Ishikawa (cell line): Measurements from ENCODE around the gene AP3B2.

ENCODE experiments used
- CEBPB ChIP-seq: IDR thresholded peaks from 2 replicates; pipeline ENCODE4 v1.6.1; 2012
- CREB1 ChIP-seq: IDR thresholded peaks from 2 replicates; pipeline ENCODE4 v1.6.1; 2012; ENCODE audit warnings: low read depth
- EGR1 ChIP-seq: IDR thresholded peaks from 2 replicates; pipeline ENCODE4 v1.6.1; 2012
- EP300 ChIP-seq: IDR thresholded peaks from 2 replicates; pipeline ENCODE4 v1.6.1; 2012; ENCODE audit warnings: borderline replicate concordance
- FOXM1 ChIP-seq: IDR thresholded peaks from 2 replicates; pipeline ENCODE4 v1.6.1; 2012; ENCODE audit warnings: low read depth, borderline replicate concordance
- MAX ChIP-seq: IDR thresholded peaks from 2 replicates; pipeline ENCODE4 v1.6.1; 2012
- NFIC ChIP-seq: IDR thresholded peaks from 2 replicates; pipeline ENCODE4 v1.6.1; 2012
- RAD21 ChIP-seq: IDR thresholded peaks from 2 replicates; pipeline ENCODE4 v1.6.1; 2012; ENCODE audit warnings: low read depth
- REST ChIP-seq: IDR thresholded peaks from 2 replicates; pipeline ENCODE4 v1.6.1; 2012; ENCODE audit warnings: low read depth, mild to moderate bottlenecking
- TAF1 ChIP-seq: IDR thresholded peaks from 2 replicates; pipeline ENCODE4 v1.6.1; 2012; ENCODE audit warnings: low read depth, mild to moderate bottlenecking
- TCF12 ChIP-seq: IDR thresholded peaks from 2 replicates; pipeline ENCODE4 v1.6.1; 2012; ENCODE audit warnings: low read depth
- TEAD4 ChIP-seq: IDR thresholded peaks from 2 replicates; pipeline ENCODE4 v1.6.1; 2012
- USF1 ChIP-seq: IDR thresholded peaks from 2 replicates; pipeline ENCODE4 v1.6.1; 2012
- YY1 ChIP-seq: IDR thresholded peaks from 2 replicates; pipeline ENCODE4 v1.6.1; 2012; ENCODE audit warnings: low read depth
- ZBTB7A ChIP-seq: IDR thresholded peaks from 2 replicates; pipeline ENCODE4 v1.6.1; 2012; ENCODE audit warnings: low read depth

AP3B2 gene

GRCh38 chr15:82674873-82675272 is 34.8 kb downstream of the AP3B2 start:
- TF ChIP-seq ZBTB7A = no peak
- TF ChIP-seq MAX = no peak
- TF ChIP-seq YY1 = no peak
- no peak for TF ChIP-seq TEAD4
- TF ChIP-seq NFIC = no peak
- TF ChIP-seq EP300 = no peak
- TF ChIP-seq EGR1 = no peak
- TF ChIP-seq TAF1 = no peak
- TF ChIP-seq REST = no peak

GRCh38 chr15:82670699-82671098 is 39.0 kb downstream of the AP3B2 start:
- TF ChIP-seq NFIC (no peak), EGR1 (no peak), CEBPB (no peak), CREB1 (no peak), YY1 (no peak), RAD21 (no peak), MAX (no peak), FOXM1 (no peak), ZBTB7A (no peak), TAF1 (no peak), REST (no peak), TEAD4 (no peak), TCF12 (no peak)

- no peak for TF ChIP-seq ZBTB7A
- TF ChIP-seq NFIC = no peak
- TF ChIP-seq CEBPB = no peak
- TF ChIP-seq TCF12 = no peak
- TF ChIP-seq FOXM1 = no peak
- TF ChIP-seq YY1 = no peak
- no peak for TF ChIP-seq TAF1
- TF ChIP-seq EGR1 = no peak
- no peak for TF ChIP-seq MAX
- no peak for TF ChIP-seq EP300
- no peak for TF ChIP-seq CREB1
- no peak for TF ChIP-seq USF1
- no peak for TF ChIP-seq REST
- no peak for TF ChIP-seq RAD21
- TF ChIP-seq TEAD4 = no peak
Observed at GRCh38 chr15:82666606-82667005, 43.1 kb downstream of the AP3B2 start.

- TF ChIP-seq FOXM1 (no peak), RAD21 (no peak), CREB1 (no peak), TAF1 (no peak), USF1 (no peak), TEAD4 (no peak)
Observed at GRCh38 chr15:82664021-82664420, 45.7 kb downstream of the AP3B2 start.
